OCI-LY1 (cell line): ENCODE results near the gene SIRPG.

Experiments
- H2AFZ ChIP-seq: fragments of 200-600 bp; sonication (generic), shearing (Covaris generic); 2 replicates; pipeline ENCODE4 v1.6.0; 2014; ENCODE audit warnings: antibody characterized with exemption, mild to moderate bottlenecking, low read length
- H3F3A ChIP-seq: fragments of 200-600 bp; sonication (generic), shearing (Covaris generic); 2 replicates; pipeline ENCODE4 v1.6.0; 2014; ENCODE audit warnings: mild to moderate bottlenecking, antibody characterized with exemption, low read length, moderate library complexity; ENCODE audit not compliant: insufficient read depth
- H3K27ac ChIP-seq: fragments of 200-600 bp; sonication (generic); 2 replicates; pipeline ENCODE4 v1.5.1; 2014; ENCODE audit warnings: low read length, mixed run types, mild to moderate bottlenecking, low read depth; ENCODE audit not compliant: poor library complexity, severe bottlenecking
- H3K27me3 ChIP-seq: fragments of 200-600 bp; sonication (generic); 2 replicates; pipeline ENCODE4 v1.6.0; 2014; ENCODE audit warnings: antibody characterized with exemption, mild to moderate bottlenecking, low read length, moderate library complexity; ENCODE audit not compliant: insufficient read depth
- H3K36me3 ChIP-seq: fragments of 200-600 bp; sonication (generic); 2 replicates; pipeline ENCODE4 v1.6.1; 2014; ENCODE audit warnings: mild to moderate bottlenecking, antibody characterized with exemption, low read length, moderate library complexity, mixed read lengths; ENCODE audit not compliant: insufficient read depth
- H3K4me1 ChIP-seq: fragments of 200-600 bp; sonication (generic); 2 replicates; pipeline ENCODE4 v1.5.1; 2014; ENCODE audit warnings: mild to moderate bottlenecking, low read length, moderate library complexity; ENCODE audit not compliant: insufficient read depth, severe bottlenecking
- H3K4me2 ChIP-seq: fragments of 200-600 bp; sonication (generic), shearing (Covaris generic); 2 replicates; pipeline ENCODE4 v1.6.1; 2014; ENCODE audit warnings: low read length
- H3K4me3 ChIP-seq: fragments of 200-600 bp; sonication (generic); 2 replicates; pipeline ENCODE4 v1.5.1; 2014; ENCODE audit warnings: low read length, low read depth, mild to moderate bottlenecking, mixed read lengths; ENCODE audit not compliant: poor library complexity, severe bottlenecking
- H3K79me2 ChIP-seq: fragments of 200-600 bp; shearing (Covaris generic); 2 replicates; pipeline ENCODE4 v1.6.1; 2016; ENCODE audit warnings: mixed run types, low read length, mixed read lengths; ENCODE audit not compliant: insufficient read depth
- H3K9ac ChIP-seq: fragments of 200-600 bp; sonication (generic), shearing (Covaris generic); 2 replicates; pipeline ENCODE4 v1.6.1; 2014; ENCODE audit warnings: mild to moderate bottlenecking, low read length, mixed read lengths
- H3K9me2 ChIP-seq: fragments of 200-600 bp; sonication (generic), shearing (Covaris generic); 2 replicates; pipeline ENCODE4 v1.6.1; 2014; ENCODE audit warnings: low read depth, mild to moderate bottlenecking, low read length, mixed read lengths
- H3K9me3 ChIP-seq: fragments of 200-600 bp; shearing (Covaris generic); 2 replicates; pipeline ENCODE4 v1.6.1; 2014; ENCODE audit warnings: low read length, mixed read lengths
- H4K20me1 ChIP-seq: fragments of 200-600 bp; sonication (generic), shearing (Covaris generic); 2 replicates; pipeline ENCODE4 v1.6.0; 2016; ENCODE audit warnings: mild to moderate bottlenecking, low read length; ENCODE audit not compliant: insufficient read depth
- CTCF ChIP-seq: fragments of 200-600 bp; sonication (generic), shearing (Covaris generic); IDR thresholded peaks from 2 replicates; pipeline ENCODE4 v1.5.1; 2017; ENCODE audit warnings: mild to moderate bottlenecking, antibody characterized with exemption, low read length, moderate library complexity, mixed read lengths
- EZH2 ChIP-seq: fragments of 200-600 bp; sonication (generic), shearing (Covaris generic); IDR thresholded peaks from 2 replicates; pipeline ENCODE4 v1.8.0; 2017; ENCODE audit warnings: borderline replicate concordance, mixed run types, mild to moderate bottlenecking, antibody characterized with exemption, low read length, moderate library complexity, mixed read lengths

Gene SIRPG

GRCh38 chr20:1674361-1674760 lies 16.8 kb upstream of the SIRPG start:
- no peak for TF ChIP-seq EZH2
- TF ChIP-seq CTCF = no peak
- Histone ChIP-seq H3K27me3 (no peaks in the 10 kb centered on the region; the same call in 1 of the 2 replicates), H3K9me3 (no peaks in the 10 kb centered on the region), H3K9ac (no peak overlapping the region), H4K20me1 (no peaks in the 10 kb centered on the region), H3K4me3 (no peak overlapping the region), H3K9me2 (no peaks in the 10 kb centered on the region), H3K4me2 (no peak overlapping the region), H3K36me3 (no peaks in the 10 kb centered on the region), H3F3A (no peaks in the 10 kb centered on the region), H3K79me2 (no peaks in the 10 kb centered on the region), H3K4me1 (no peaks in the 10 kb centered on the region), H3K27ac (no peak overlapping the region), H2AFZ (no peak overlapping the region)

DNA sequence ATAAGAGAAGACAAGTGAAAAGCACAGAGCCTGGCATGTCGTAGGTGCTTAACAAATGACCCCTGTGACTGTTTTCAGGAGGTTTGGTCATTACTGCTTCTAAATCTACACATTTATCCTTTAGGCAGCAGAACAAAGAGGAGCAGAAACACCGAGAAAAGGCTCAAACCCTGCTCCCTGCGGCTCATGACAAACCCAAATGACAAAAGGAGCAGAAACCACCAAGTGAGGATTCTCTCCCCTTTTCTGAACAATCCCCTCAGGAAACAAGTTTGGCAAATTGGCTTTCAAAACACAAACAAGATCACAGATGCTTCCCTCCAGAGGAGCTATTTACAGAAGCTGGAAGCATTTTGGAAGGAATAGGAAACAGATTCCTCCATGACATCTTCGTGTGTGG lies 15.8 kb upstream of the SIRPG start:
- Histone ChIP-seq H3F3A (no peaks in the 10 kb centered on the region), H3K36me3 (no peaks in the 10 kb centered on the region), H3K4me3 (no peak overlapping the region), H3K9me3 (no peaks in the 10 kb centered on the region), H4K20me1 (no peaks in the 10 kb centered on the region), H3K4me1 (no peaks in the 10 kb centered on the region), H3K9ac (no peak overlapping the region), H2AFZ (no peak overlapping the region), H3K27ac (no peak overlapping the region), H3K4me2 (no peak overlapping the region), H3K79me2 (no peaks in the 10 kb centered on the region), H3K9me2 (no peaks in the 10 kb centered on the region), H3K27me3 (no peaks in the 10 kb centered on the region; the same call in 1 of the 2 replicates)
- TF ChIP-seq EZH2 (no peak), CTCF (no peak)

DNA sequence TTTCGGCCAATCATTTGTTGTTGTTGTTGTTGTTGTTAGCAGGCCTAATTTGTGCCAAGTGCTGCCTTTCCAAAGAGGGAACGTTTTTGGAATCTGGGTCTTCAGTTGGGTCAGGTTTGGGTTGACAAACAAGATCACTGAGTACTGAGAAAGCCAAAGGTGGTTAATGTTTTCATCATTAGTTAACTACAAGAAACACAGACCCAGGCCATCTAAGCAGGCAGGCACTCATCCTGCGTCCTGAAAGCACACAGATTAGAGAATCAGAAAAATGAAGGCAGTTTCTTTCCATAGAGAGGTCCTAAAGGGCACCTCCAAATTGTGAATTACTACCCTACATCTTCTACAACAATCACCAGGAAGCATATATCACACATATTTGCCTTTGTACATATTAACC lies 15.1 kb upstream of the SIRPG start:
- H4K20me1 ChIP-seq = no peaks in the 10 kb centered on the region
- H3K9me2 ChIP-seq = no peaks in the 10 kb centered on the region
- no peak overlapping the region for H2AFZ ChIP-seq
- TF ChIP-seq EZH2 (no peak), CTCF (no peak)
- no peaks in the 10 kb centered on the region for H3K36me3 ChIP-seq
- no peaks in the 10 kb centered on the region; the same call in 1 of the 2 replicates for H3K27me3 ChIP-seq
- no peak overlapping the region for H3K4me3 ChIP-seq
- no peaks in the 10 kb centered on the region for H3K9me3 ChIP-seq
- H3F3A ChIP-seq = no peaks in the 10 kb centered on the region
- H3K4me1 ChIP-seq = no peaks in the 10 kb centered on the region
- no peaks in the 10 kb centered on the region for H3K79me2 ChIP-seq
- H3K4me2 ChIP-seq = no peak overlapping the region
- no peak overlapping the region for H3K9ac ChIP-seq
- H3K27ac ChIP-seq = no peak overlapping the region
